Amniotic epithelial cell (primary cell): Measurements from ENCODE around the gene PHF19.
A peak's percentile ranks its signal among the peaks of the same experiment; 100 is the strongest.

Source experiments
- DNase-seq: peaks from one replicate; pipeline ENCODE4 v3.0.0-alpha.2; 2010; ENCODE audit warnings: low read depth

Gene PHF19

DNA sequence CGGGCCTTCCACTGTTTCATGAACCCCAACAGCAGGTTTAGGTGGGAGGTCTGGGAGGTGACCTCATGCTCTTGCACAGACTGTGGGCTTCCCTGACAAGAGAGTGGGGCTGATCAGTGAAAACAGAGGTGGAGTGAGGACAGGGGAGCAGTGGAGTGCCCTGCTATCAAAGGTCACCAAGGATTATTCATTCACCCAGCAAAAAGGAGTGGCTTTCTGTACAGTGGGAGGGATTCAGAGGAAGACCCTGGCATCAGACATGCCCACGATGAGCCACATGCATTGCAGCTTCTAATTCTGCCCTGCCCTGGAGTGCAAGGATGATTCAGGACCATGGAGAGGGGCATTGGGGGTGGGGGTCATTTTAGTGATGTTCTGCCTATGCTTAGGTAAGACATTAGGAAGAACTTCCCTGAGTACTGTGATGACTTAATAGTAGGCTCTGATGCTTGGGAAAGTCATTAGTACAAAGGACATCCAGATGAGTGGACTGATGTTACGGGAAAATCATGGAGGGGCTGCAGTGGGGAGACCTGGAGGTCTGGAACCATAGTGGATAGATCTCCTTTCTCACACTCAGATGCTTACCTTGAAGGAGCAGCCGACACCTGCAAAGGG is 36.8 kb upstream of the PHF19 start:
- DNase-seq: no peak

DNA sequence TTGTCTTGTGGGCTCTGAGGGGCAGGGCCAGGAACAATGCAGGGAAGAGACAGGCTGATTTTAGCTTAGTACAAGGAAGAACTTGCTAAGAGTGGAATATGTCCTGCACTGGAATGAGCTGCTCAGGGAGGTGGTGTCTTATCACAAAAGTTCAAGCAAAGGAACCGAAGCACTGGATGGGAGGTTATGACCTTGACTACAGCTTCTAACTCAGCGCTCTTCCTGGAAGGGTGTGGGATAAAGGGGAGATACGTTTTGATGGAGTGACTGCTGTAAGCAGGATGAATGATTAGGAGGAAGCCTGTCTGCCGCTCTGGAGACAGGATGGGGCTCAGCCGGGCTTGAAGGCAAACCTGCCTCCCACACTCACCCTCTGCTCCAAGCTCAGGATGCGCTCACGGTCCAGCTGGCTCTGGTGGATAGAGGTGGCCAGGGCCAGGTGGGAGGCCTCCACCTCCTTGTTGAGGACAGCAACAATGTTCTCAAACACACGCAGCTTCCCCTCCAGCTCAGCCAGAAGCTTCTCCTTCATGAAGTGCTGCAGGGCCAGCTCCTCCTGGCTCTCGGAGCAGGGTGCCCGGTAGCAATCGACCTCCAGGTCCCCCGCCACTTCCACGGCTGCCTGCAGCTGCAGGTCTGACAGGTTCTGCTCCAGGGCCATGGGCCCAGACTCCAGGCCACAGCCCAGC is 36.1 kb upstream of the PHF19 start:
- no peak for DNase-seq

DNA sequence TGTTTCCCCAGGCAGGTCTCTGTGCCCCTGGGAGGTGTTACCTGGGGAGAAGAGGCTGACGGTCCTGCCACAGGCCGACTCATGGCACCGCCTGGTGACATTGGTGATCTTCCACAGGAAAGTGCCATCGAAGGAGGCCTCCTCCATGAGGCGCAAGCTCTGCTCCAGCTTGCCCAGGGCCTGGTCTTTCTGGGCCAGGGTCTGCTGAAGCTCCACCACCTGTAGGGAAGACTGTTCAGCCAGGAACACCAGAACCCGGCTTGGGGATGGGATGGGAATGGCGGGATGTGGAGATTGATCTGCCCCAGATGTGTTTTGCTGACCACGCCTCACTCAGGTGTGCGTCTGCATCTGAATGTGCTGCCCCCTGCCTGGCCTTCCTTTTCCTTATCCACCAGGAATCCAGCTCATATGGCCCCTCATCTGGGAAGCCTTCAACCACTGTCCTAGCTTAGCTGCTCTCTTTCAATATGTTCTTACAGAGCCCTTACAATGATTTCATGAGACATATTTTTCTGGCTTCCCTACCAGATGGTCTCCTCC is 34.4 kb upstream of the PHF19 start:
- DNase-seq: no peak

DNA sequence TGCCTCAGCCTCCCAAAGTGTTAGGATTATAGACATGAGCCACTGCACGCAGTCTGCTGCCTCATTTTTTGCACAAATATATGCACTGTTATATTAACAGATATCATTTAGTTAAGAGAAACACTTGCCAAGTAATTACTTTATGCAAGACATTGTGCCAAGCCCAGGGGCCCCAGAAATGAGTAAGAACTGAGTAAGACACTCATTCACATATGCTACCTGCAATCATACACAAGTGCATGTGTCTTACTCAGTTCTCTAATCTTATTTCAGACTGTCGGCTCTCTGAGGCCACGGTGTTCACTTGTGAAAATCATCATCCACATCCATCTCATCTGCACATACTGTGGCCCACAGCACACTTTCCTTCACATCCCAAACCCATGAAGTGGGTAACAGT is 33.7 kb upstream of the PHF19 start:
- DNase-seq: no peak

DNA sequence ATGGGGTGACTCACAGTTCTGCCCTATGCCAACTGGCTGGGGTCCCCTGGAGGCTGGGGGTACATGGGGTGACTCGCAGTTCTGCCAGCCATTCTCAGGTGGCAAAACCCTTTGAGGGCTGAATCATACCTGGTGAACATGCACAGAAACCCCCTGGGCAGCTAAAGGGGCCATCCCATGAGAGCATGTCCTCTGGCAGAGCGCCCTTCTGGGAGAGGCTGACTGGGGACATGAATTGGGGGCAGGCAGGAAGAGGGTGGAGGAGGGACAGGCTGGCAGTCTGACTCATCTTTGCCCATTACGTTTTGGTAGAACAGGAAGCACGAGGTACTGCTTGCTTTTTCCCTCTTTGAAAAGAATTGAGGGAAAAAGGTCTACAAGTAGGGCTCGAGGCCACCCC is 32.9 kb upstream of the PHF19 start:
- no peak for DNase-seq

DNA sequence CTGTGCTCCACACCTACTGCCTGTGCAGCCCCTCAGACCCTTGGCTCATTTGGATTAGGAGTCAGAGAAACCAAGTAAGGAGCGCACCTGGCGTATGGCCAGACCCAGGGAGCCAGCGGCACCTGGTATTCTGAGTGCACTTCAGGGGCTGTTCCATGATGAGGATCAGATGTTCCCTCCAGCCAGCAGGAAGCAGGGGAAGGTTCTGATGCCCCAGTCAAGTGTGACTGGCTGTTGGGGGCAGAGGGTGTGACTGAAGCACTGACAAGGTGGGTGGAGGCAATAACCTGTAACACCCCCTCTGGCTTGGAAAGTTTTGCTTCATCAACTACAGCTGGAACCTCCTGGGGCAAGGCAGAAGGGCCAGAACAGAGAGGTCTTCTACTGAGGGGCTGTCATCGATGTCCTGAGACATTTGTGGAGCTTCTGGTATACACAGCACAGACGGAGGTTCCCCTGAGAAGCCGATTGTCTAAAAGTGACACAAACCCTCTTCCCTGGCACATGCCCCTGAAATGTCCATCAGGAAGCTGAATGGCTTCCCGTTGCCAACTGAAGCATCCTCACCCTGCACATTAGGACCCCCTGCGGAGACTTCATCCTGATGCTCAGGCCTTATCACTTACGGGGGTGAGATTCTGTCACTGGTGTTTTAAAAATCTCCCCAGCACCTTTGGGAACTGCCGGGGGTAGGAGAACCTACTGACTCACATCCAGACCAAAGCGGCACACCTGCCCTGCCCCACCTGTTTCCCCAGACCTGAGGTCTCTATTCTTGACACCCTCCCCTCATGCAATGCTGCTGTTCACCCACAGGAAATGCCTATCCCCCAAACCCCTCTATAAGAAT is 28.6 kb upstream of the PHF19 start:
- no peak for DNase-seq

DNA sequence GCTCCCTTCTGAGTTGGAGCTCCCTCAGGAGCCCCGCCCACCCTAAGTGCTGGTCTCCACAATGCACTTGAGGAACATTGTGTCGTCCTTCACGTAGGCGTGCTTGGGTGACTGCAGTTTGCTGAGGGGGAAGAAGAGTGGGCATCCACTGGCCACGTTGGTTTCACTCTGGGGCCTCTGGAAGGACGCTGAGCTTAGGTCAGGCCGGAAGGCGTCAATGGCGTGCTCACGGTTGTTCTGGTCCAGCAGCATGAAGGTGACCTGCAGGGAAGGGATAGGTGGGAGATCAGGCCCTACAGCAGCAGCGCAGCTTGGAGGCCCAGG is 28.0 kb upstream of the PHF19 start:
- no peak for DNase-seq

DNA sequence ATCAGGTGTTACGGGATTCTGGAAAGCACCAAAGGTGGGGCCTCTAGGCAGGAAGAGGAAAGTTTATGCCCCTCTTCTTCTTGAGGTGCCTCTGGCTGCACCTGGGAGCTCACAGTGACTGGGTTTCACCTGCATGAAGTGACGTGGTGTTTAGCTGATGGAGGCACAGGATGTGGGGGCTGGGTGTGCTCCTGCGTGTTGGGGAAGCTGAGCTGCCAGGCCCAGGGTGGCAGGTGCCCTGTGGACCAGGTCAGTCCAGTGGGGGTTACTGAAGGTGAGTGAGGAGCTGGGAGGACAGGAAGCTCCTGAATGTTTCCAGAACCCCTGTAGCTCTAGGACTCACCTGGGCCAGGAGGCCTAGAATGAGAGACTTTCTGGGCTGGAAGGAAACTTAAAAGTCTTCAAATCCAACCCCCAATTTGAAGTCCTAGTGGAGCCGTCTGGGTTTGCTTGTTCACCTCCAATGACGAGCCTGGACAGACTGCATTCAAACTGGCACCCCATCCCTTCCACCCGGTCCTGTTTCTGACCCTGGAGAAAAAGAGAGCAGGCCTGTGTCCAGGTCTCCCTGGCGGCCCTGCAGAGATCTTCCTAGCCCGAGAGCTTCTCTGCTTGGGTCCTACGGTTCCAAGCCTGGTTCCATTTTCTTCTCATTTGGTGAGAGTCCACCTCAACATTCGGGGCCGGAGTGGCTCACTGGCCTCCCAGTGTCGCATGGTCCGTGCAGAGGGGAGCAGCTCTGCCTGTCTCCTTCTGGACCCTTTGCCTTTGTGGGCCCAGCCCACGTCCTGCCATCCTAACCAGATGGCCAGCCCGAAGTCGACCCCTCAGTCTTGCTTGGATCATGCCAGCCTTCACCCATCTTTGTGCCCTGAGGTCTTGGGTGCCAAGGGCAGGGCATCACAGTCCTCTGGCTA is 27.3 kb upstream of the PHF19 start:
- DNase-seq: no peak

DNA sequence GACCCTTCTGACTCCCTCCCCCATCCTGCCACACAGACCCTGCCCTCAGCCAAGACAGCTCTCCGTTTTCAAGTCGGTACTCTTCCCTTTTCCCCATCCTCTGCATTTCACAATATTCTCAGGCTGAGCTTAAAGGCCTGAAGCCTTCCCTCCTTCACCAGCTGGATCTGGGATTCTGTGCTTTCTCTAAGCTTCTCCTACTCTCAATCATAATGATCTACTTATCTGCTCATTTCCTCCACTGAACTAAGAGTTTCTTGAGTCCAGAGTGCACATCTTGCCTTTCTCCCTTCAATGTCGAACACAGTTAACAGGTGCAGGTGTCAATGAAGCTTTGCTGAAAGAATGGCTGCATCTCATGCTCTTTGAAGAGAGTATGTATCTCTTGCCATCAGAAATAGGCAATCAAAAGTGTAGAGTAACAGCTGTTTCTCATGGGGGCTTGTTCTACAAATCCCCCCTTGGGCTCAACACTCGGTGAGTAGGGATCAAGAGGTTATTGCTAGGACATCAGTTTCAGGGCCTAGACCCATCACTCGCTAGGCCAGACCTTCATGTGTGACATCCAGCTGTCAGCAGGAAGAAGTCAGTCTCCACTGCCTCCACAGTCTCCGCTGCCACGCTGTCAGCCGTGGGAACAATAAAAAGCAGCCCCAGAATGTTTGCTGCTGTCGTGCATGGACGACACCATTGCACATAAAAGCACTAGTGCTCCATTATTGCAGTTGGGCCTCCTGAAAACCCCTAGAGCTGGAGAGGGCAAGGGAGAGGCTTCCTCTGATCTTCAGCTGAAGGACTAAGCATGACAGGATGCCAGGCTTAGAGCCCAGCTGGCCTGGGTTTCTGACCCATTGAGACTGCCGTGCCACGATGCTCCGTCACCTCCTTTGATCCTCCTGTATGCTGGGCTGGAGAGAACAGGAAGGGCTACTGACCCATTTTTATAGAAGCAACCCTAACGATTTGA is 25.9 kb upstream of the PHF19 start:
- no peak for DNase-seq

DNA sequence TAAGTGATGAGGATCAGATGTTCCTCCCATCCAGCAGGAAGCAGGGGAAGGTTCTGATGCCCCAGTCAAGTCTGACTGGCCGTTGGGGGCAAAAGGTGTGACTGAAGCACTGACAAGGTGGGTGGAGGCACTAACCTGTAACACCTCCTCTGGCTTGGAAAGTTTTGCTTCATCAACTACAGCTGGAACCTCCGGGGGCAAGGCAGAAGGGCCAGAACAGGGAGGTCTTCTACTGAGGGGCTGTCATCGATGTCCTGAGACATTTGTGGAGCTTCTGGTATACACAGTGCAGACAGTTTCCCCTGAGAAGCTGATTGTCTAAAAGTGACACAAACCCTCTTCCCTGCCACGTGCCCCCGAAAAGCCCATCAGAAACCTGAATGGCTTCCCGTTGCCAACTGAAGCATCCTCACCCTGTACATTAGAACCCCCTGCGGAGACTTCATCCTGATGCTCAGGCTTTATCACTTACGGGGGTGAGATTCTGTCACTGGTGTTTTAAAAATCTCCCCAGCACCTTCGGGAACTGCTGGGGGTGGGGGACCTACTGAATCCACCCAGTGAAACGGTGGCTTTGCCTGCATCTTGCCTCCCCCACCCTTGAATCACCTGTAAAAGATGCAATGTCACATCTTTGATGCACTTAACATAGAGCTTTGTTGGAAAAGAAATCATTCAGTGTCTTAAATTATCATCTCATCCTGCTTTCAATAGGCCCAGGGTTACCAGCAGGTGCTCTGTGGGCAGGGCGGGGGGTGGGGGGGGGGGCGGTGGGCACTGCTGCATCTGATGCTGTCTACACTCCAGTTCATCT is 25.0 kb upstream of the PHF19 start:
- no peak for DNase-seq

DNA sequence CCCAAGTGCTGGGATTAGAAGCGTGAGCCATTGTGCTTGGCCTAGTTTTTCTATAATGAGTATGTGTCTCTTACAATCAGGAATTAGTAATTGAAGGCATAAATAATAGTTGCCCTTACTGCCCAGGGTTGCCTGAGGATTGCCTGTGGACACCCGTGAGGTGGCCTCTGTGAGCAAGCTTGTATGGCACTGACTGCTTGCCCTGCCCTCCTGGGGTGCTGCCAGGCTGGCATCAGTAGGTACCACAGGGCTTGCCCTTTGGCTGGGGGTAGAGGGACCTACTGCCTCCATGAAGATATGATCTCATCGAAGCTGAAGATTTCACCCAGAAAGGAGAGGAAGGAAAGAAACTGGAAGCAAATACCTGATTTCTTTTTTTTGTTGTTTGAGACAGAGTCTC is 23.8 kb upstream of the PHF19 start:
- no peak for DNase-seq

DNA sequence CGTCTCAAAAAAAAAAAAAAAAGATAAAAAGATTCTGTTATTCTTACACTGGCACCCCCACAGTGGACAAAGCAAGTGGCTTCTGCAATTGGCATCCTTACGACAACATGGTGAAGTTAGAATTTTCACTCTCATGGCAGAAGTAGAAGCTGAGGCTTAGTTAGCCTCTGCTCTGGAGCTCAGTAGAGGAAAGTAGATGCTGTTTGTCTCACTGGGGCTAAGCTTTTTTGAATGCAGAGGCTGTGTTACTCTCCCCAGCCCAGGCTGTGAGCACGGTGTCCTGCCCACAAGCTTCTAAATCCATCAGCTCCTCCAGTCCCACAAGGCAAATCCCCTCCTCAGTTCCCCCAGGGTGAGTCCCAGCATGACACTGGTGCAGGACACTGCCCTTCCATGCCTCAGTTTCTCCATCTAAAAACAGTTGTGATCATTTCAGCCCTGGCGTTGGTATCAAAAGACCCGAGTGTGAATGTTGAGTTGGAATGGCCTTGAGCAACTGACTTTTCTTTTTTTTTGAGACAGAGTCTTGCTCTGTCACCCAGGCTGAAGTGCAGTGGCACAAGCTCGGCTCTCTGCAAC is 22.6 kb upstream of the PHF19 start:
- no peak for DNase-seq

DNA sequence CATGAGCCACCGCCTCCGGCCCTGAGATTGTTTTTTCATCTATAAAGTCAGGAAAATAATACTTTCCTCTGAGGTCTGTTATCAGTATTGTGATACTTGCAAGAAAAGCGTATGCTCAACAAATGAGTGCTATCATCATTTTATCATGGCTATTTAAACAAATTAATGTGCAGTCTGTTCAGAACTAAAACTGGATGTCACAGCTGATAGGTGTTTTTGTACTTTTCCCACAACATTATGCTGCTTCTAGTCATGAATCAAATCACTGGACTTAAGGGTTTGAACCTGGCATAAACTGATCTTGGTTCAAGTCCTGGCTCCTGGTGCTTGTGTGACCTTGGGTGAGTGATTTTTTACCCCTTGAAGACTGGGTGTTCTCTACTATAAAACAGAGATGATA is 21.4 kb upstream of the PHF19 start:
- no peak for DNase-seq

DNA sequence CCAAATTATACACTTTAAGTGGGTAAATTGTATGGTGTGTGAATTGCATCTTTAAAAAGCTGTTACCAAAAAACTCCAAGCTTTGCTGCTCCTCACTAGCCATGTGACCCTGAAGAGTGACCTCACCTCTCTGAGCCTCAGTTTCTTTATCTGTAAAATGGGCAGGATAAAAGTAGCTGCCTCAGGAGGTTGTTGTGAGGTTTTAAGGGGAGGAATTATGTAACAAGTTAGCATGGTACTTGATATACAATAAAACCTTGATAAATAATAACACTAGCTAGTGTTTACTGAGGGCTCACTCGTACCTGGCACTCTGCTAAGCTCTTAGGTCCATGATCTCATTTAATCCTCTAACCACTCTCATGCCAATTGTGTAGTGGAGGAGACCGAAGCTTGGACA is 19.0 kb upstream of the PHF19 start:
- DNase-seq: no peak

DNA sequence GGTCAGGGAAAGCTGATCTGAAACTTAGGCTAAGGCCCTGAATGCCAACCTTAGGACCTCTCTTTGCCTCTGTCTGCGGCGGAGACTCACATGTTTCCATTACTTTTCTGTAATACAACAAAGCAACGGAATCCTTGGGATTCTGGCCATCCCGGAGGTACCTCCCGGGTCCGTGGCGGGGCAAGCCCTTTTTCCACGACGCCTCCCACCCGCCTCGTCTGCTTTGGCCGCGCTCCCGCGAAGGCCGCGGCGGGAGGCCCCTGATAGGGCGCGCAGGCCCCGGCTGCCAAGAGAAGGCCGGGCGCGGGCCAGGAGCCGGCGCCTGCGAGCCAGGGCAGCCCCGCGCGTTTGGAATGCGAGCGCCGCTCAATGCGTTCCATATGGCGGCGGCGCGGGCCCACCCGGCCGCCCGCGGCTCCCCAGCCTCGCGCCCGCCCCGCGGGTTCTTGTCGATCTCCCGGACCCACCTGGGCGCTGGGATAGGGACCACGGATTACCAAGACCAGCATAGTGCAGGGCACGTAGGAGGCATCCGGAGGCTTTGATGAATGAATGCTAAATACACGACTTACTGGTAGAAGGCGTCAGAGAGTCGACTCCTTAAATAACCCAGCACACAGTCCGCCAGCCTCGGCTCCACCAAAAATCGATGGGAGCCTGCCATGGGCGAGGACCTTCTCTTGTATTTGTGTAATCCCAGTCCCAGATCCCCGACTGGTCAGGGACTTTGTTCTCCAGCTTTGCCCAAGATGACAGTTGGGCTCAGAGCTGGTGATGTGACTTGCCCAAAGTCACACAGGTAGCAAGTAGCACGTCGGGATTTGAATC is 17.5 kb upstream of the PHF19 start:
- DNase-seq: no peak

DNA sequence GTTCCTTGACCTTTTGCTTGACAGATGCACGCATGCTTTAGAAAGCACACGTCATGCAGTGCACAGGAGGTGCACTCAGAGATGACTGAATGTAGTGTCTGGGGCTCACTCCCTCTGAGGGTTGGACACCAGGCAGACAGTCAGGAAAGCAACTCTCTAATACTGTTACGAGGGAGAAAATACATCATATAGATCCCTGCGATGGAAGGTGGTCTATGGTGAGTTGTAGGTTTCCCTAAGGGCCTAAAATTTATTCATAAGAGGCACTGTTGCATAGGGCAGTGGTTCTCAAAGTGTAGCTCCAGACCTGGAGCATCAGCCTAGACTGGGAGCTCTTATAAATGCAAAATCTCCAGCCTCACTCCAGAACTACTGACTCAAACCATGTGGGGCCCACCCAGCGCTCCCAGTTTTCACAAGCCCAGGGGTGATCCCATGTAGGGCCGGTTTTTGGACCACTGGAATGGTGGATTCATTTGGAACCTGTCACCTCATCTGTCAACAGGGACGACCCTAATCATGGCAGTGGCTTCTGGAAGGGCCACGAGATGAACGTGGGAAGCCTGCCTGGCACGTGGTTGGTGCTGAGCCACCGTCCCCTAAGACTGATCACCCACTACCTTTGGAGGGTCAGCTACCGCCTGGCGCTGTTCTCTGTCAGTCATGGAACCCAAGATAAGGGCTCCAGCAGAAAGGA is 16.8 kb upstream of the PHF19 start:
- peak; percentile 79 for DNase-seq

DNA sequence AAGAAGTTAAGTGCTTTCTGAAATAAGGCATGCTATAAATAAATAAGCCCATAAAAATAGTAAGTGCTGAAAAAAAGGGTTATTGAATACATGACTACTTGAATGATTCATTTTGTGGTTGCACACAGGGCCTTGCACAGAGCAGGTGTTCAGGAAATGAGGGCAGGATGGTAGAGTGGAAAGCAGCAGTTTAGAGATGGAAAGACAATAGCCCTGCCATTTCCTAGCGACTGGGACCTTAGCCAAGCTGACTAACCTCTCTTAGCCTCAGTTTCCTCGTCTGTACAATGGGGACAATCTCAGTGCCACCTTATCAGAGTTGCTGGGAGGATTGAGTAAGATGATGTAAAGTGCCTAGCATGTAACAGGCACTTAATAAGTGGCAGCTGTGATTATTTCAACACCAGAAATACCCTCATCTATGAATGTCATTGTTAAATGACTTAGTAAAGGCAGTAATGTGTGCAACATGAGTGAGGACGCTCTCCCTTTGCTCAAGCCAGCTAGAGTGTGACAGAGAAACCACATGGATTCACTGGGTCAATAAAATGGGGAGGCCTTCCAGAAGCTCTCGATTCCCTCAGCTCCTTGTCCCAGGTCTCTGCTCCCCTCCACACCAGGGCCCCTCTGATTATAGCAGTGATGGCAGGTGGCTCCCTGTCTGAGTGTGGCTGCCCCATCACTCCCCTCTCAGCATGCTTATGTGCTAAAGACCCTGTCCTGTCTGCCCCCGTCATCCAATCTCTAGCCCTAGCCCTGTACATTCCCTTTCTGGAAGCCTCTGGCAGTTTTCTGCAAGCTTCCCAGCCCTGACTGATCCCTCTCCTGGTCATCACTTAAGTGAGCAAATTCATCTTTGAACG is 16.0 kb upstream of the PHF19 start:
- DNase-seq: peak; percentile 42
